GM12865 (cell line): ENCODE measurements around the gene LAMP1.

Experiments
- DNase-seq: peaks from one replicate; pipeline ENCODE4 v3.0.0; 2010; ENCODE audit warnings: low read depth
- H3K4me3 ChIP-seq: 2 replicates; pipeline ENCODE4 v1.5.1; 2011; ENCODE audit warnings: mild to moderate bottlenecking, low read depth, low read length, control low read depth
- TF ChIP-seq, protein P1 (sequence below): IDR thresholded peaks from 2 replicates; pipeline ENCODE4 v1.5.1; 2011; ENCODE audit warnings: low read length, control low read depth, low read depth, inconsistent platforms; ENCODE audit not compliant: insufficient read depth; ENCODE audit errors: missing control alignments

LAMP1 gene

DNA sequence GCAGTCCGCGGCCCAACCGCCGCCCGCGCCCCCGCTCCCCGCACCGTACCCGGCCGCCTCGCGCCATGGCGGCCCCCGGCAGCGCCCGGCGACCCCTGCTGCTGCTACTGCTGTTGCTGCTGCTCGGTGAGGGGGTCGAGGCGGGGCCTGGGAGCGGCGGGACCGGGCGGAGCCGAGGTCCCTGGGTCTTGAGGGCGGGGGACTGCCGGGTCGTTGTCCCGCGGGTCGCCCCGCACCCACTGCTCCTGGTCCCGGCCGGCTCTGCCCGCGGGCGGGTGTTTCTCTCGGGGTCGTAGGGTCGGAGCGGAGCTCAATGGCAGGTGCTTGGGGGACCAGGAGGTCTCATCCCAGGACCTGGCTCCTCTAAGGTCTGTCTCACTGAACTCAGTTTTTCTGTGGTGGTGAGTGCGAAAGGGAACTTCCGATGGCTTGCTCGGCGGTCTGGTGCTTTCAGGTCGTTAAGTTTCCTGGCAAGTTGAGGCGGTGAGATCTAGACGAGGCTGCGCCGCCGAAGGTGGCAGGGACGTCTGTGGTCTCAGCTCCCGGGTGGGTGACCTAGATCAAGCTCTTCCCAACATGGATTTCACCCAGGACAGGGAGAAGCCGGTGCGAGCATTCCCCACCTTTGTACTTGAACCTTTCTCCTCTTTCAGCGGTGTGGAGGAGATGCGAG lies 467 bp downstream of the LAMP1 start:
- TF ChIP-seq, protein P1, sequence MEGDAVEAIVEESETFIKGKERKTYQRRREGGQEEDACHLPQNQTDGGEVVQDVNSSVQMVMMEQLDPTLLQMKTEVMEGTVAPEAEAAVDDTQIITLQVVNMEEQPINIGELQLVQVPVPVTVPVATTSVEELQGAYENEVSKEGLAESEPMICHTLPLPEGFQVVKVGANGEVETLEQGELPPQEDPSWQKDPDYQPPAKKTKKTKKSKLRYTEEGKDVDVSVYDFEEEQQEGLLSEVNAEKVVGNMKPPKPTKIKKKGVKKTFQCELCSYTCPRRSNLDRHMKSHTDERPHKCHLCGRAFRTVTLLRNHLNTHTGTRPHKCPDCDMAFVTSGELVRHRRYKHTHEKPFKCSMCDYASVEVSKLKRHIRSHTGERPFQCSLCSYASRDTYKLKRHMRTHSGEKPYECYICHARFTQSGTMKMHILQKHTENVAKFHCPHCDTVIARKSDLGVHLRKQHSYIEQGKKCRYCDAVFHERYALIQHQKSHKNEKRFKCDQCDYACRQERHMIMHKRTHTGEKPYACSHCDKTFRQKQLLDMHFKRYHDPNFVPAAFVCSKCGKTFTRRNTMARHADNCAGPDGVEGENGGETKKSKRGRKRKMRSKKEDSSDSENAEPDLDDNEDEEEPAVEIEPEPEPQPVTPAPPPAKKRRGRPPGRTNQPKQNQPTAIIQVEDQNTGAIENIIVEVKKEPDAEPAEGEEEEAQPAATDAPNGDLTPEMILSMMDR: no peak
- DNase-seq: peak; percentile 79
- H3K4me3 ChIP-seq: peak overlapping the region; percentile 87

- no peak for DNase-seq
- peak overlapping the region; percentile 87 for H3K4me3 ChIP-seq
- TF ChIP-seq, protein P1: no peak
Observed at GRCh38 chr13:113298043-113298945, 1.3 kb downstream of the LAMP1 start.

DNA sequence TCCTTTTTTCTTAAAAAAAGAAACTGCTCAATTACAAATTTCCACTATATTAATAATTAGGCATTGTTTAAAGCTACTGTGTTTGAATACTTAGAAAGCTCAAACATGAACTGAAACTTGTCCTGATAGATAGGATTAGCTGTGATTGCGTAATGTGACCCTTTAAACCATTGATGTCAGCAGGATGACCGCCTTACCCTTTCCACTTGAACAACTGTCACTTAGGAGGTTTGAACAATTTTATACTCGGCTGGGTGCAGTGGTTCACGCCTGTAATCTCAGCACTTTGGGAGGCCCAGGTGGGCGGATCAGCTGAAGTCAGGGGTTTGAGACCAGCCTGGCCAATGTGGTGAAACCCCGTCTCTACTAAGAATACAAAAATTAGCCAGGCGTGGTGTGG lies 2.9 kb downstream of the LAMP1 start:
- TF ChIP-seq, protein P1: no peak
- DNase-seq: peak; percentile 53

GRCh38 chr13:113302986-113303385 lies 5.9 kb downstream of the LAMP1 start:
- TF ChIP-seq, protein P1: no peak
- DNase-seq: no peak
- no peak overlapping the region for H3K4me3 ChIP-seq

More for the DNA sequence above, 2.9 kb downstream of the LAMP1 start:
- H3K4me3 ChIP-seq: no peak overlapping the region

- TF ChIP-seq, protein P1: no peak
- no peak overlapping the region for H3K4me3 ChIP-seq
- no peak for DNase-seq
Observed at GRCh38 chr13:113304121-113304520, 7.1 kb downstream of the LAMP1 start.

- no peak overlapping the region for H3K4me3 ChIP-seq
- TF ChIP-seq, protein P1: no peak
- DNase-seq: no peak
Observed at GRCh38 chr13:113305208-113305607, 8.2 kb downstream of the LAMP1 start.
